Frontal cortex (tissue), 4 donors: ENCODE measurements around the gene NOVA2. TPM values are rescaled to one million over a fixed set of nuclear protein-coding genes. Genes with fewer than 3 reads are reported as not detected.

Experiments
- DNase-seq, 2 donors: peaks; one replicate each; pipeline ENCODE4 v3.0.0; 2012; ENCODE audit warnings: low spot score in 2 of 2
- FAIRE-seq: peaks from 2 replicates; lab custom pipeline; 2012; peaks lifted over from hg19 to GRCh38; lab: Jason Lieb, UNC
- total RNA-seq: library from RNA; depleted of rRNA; stranded (reverse); fragments of >200 nt; gene quantifications from one replicate; pipeline ENCODE4 v1.2.3, GENCODE V29; 2014
- donor health status: control.
- donor health status: control.
- donor health status: control.

NOVA2 gene
- total RNA-seq, 1 donor from 2014 or later, result 8.6 TPM

- FAIRE-seq (no peak), DNase-seq (no peak)
These were observed 4.0 kb downstream of the NOVA2 start for GRCh38 chr19:45969676-45970075.

- DNase-seq, result no peak
- no peak for FAIRE-seq
These were observed 5.0 kb downstream of the NOVA2 start for GRCh38 chr19:45968626-45969025.

DNA sequence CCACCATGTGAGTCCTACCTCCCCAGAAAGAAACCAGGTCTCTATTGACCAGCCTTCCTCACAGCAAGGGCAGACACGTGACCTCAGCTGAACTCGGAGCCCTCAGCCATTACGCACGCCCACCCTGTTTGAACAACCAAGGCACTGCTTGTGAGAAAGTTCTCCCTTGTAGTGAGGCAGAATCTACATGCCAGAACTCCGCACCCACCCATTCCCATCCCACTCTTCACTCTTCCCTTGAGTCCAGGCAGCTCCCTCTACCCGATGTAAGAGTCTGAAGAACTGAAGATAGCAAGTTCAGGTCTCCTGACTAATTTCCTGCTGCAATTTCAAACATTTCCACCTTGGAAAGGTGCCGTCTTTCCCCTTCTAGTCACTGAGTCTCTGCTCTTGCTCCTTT lies 6.4 kb downstream of the NOVA2 start:
- DNase-seq (no peak), FAIRE-seq (no peak)

GRCh38 chr19:45962021-45962420 lies 11.6 kb downstream of the NOVA2 start:
- no peak for DNase-seq
- no peak for FAIRE-seq

- DNase-seq, result no peak
- no peak for FAIRE-seq
These were observed 12.9 kb downstream of the NOVA2 start for GRCh38 chr19:45960595-45961235.

DNA sequence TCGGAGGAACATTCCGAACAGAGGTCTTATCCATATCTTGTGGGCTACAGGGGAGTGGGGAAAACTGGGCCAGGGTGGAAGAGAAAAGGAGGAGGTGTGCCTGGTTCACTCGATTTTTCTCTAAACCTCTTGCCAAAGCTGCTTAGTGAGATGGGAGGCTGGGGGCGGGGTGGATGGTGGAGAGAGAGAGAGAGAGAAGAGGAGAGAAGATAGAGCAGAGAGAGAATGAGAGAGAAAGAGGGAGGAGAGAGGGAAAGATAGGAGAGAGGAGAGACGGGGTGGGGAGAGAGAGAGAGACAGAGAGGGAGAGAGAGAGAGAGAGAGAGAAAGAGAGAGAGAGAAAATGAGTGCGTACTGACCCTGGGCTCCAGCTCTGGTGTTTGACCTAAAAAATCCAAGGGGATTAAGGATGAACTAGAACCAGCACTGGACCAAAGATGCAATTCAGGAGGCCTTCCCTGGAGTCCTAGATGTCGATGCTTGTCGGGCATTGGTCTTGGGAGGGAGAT lies 14.1 kb downstream of the NOVA2 start:
- FAIRE-seq (no peak), DNase-seq (no peak)

- FAIRE-seq, result no peak
- DNase-seq, result no peak
These were observed 14.7 kb downstream of the NOVA2 start for GRCh38 chr19:45958769-45959516.

GRCh38 chr19:45958320-45958719 lies 15.3 kb downstream of the NOVA2 start:
- DNase-seq (no peak), FAIRE-seq (no peak)

DNA sequence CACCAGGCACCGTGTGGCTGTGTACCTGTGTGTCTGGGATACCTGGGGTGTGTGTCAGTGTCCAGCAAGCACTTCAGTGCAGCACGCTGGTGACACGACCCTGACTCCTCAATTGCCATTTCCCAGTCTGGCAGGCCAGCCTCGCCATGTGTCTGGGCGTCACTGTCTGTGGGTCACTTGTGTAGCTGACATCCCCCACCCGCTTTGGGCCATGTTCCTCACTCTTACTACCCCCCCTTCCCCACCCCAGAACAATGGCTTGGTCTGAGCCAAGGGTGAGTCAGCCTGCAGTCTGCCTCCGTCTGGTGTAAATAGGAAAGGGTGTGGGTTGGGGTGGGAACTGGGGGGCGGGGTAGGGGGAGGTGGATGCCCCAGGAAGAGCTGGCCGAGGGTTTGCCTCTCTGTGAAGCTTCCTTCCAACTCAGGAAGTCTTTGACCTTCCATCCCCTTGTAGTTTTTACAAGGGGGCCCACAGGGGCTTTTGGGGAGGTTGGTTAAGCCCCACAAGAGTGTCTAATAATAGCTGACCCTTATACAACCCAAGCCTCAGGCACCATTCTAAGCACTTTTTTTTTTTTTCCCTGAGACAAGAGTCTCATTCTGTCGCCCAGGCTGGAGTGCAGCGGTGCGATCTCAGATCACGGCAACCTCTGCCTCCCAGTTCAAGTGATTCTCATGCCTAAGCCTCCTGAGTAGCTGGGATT lies 17.6 kb downstream of the NOVA2 start:
- DNase-seq (peak; percentile 75 to 76), FAIRE-seq (no peak)

- no peak for FAIRE-seq
- no peak for DNase-seq
These were observed 19.5 kb downstream of the NOVA2 start for GRCh38 chr19:45954156-45954555.

DNA sequence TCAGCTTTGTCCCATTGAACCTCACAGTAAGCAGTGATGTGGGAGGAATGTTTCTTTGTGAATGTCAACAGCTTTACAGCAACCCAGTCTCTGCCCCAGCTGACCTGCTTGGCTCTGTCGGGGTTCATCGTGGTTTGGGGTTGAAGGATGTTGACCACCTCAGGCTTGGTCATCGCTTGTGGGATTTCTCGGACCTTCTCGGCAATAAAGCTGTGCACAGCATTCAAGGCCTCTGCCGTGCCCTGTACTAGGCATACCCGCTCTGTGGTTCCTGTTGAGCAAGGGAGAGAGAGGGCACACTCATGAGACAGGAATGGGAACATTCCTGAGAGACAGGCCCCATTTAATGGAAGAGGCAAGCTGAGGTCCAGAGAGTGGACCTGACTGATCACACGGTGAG lies 20.0 kb downstream of the NOVA2 start:
- DNase-seq, result no peak
- FAIRE-seq, result no peak

DNA sequence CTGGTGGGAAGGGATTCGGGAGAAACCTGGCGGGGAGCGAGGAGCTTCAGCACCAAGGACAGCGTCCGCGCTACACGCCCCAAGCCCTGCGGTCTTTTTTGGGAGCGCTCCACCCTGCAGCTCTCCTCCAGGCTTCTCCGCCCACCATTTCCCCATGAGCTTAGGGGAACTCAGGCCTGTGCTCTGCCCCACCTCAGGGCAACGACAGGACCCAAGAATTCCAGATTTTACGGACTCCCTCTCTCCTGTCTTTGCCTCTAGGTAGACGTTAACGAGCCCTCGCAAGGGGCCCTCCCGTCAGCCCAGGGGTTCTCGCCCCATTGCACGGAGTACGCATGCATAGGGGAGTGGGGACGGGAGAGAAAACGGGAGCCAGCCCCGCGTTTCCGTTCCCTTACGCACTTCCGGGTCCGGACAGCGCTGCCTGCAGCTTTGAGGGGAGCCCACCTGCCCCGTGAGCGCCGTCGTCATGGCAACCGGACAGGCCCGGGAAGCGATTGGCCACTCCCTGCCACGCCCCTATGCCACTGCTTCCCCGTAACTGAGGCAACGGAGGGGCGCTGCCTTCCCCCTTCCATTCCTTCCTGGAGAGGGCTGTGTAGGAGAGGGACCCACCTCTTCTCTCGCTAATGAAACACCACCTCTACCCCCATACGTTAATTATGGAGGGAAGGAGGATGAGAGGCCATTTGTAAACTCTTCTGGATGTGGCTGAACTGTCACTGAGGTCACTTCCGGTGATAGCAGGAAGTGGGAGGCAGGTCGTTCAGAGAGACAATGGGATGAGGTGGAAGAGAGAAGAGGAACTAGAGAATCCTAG lies 20.8 kb downstream of the NOVA2 start:
- no peak for FAIRE-seq

GRCh38 chr19:45952341-45952685 lies 21.4 kb downstream of the NOVA2 start:
- FAIRE-seq (no peak), DNase-seq (no peak)

More for the DNA sequence above, 20.8 kb downstream of the NOVA2 start:
- DNase-seq, result no peak

DNA sequence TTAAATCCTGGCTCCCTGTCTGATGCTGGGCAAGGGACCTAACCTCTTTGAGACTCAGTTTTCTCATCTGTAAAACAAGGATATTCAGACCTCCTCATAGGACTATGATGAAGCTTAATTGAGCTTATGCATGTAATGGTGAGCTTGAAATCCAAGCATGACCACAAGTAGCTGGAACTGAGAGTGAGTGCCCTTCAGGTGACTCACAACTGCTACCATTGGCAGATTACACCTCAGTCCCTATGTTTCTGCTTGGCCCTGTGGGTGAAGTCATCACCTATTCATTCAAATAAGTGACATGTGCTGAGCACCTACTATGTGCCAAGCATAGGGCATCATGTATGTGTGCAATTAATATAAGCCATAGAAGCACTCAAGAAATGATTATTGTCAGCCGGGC lies 25.7 kb downstream of the NOVA2 start:
- FAIRE-seq, result no peak
- no peak for DNase-seq

DNA sequence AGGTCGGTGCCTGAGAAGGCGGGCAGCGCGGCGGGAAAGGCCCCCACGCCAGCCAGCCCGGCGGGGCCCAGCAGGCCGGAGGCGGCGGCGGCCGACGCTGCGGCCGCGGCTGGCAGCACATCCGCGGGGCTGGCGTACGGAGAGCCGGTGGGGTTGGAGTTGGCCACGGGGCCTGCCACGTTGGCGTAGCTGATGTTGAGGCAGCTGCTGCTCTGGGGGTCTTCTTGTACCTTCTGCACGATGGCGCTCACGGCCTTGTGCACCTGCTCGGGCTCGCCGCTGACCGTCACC lies 33.2 kb downstream of the NOVA2 start:
- FAIRE-seq, result no peak
- DNase-seq, result no peak

DNA sequence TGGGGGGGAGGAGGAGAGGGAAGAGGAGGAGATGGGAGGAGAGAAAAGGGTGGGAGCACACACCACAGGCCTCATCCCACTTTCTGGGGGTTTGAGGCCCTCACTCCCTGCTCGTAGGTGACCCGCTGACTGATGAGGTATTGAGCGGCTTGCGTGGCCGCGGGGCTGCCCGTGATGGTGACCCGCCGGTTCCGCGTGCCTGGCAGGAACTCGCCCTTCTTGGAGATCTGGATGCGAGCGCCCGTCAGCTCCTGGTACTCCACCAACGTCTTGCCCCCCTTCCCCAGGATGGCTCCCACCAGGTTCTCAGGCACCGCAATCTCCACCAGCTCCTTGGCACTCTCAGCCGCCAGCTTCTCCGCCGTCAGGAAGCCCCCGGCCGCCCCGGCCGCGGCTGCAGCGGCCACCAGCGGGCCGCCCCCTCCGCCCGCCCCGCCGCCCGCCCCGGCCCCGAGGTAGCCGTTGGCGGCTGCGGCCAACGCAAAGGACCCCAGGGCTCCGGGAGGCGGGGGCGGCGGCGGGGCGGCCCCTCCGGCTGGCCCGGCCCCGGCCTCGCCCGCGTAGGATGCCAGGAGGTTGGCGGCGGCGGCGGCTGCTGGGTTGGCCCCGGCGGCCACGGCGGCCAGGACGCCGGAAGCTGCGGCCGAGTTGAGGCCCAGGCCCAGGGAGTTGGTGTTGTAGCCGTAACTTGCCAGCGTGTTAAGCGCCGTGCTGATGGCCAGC lies 33.7 kb downstream of the NOVA2 start:
- FAIRE-seq, result no peak
- no peak for DNase-seq

DNA sequence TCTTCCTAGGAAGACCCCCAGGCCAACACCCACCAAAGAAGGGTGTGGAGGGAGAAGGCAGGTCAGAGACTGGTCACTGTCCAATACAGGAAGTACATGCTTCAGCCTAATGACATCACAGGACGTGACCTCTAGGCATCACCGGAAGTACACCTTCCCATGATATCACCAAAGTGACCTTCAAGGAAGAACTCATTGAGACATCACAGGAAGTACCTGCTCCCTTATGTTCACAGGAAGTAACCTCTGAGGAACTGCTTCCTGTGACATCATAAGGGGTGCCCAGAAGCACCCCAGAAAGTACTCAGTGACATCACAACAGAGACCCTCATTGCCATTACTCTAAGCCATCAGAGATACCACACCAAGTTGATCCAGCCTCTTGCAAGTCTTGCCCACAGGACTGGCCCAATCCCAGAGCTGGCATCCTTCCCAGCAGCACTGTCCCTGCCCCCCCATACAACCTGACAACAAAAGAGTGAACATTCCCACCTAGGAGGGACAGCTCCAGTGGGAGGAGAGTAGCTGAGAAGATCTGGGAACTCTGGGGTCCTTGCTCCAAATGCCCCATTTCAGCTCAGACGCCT lies 34.8 kb downstream of the NOVA2 start:
- FAIRE-seq, result no peak
- DNase-seq, result no peak

DNA sequence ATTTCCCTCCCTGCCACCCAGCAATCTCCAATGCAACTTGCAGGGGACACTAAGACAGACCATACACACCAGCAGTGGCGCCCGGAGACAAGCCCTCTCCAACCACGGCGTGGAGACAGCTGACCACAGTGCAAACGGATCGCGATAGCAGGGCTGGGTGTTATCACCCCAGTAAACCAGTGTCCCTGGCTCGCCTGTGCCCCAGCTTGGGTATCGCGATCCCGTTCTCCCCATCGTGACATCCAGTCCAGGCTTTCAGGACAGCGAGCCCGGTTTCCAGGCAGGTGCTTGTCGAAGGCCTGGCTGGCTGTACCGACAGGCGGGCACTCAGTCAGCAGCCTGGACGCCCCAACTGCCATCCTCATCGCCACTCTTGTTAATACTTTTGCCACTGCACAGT lies 38.4 kb downstream of the NOVA2 start:
- FAIRE-seq (no peak), DNase-seq (no peak)

- no peak for FAIRE-seq
- no peak for DNase-seq
These were observed 39.0 kb downstream of the NOVA2 start for GRCh38 chr19:45934551-45935230.
